BE2C (cell line): ENCODE data around the gene LRRTM3.

ENCODE experiments used
- DNase-seq: peaks from one replicate; pipeline ENCODE4 v3.0.0-alpha.2; 2020
- H3K27me3 ChIP-seq: fragments of 250-450 bp; sonication (Bioruptor Pico); 2 replicates; pipeline ENCODE4 v1.5.1; 2020; ENCODE audit warnings: mild to moderate bottlenecking
- H3K36me3 ChIP-seq: fragments of 250-450 bp; sonication (Bioruptor Pico); 2 replicates; pipeline ENCODE4 v1.5.1; 2020; ENCODE audit warnings: mild to moderate bottlenecking
- H3K4me1 ChIP-seq: fragments of 250-450 bp; sonication (Bioruptor Pico); 2 replicates; pipeline ENCODE4 v1.5.1; 2020
- H3K4me3 ChIP-seq: 2 replicates; pipeline ENCODE4 v1.5.1; 2011; ENCODE audit warnings: low read depth, low read length
- H3K9me3 ChIP-seq: fragments of 250-450 bp; sonication (Bioruptor Pico); 2 replicates; pipeline ENCODE4 v1.5.1; 2020
- TF ChIP-seq, protein P1 (sequence below): IDR thresholded peaks from 2 replicates; pipeline ENCODE4 v1.5.1; 2012; ENCODE audit warnings: mild to moderate bottlenecking, low read depth, low read length

The LRRTM3 gene

GRCh38 chr10:67036808-67037207 lies 111.0 kb downstream of the LRRTM3 start:
- Histone ChIP-seq H3K9me3 (no peaks in the 10 kb centered on the region), H3K36me3 (no peaks in the 10 kb centered on the region), H3K4me1 (no peaks in the 10 kb centered on the region), H3K27me3 (no peaks in the 10 kb centered on the region), H3K4me3 (no peak overlapping the region)
- TF ChIP-seq, protein P1, sequence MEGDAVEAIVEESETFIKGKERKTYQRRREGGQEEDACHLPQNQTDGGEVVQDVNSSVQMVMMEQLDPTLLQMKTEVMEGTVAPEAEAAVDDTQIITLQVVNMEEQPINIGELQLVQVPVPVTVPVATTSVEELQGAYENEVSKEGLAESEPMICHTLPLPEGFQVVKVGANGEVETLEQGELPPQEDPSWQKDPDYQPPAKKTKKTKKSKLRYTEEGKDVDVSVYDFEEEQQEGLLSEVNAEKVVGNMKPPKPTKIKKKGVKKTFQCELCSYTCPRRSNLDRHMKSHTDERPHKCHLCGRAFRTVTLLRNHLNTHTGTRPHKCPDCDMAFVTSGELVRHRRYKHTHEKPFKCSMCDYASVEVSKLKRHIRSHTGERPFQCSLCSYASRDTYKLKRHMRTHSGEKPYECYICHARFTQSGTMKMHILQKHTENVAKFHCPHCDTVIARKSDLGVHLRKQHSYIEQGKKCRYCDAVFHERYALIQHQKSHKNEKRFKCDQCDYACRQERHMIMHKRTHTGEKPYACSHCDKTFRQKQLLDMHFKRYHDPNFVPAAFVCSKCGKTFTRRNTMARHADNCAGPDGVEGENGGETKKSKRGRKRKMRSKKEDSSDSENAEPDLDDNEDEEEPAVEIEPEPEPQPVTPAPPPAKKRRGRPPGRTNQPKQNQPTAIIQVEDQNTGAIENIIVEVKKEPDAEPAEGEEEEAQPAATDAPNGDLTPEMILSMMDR = no peak
- no peak for DNase-seq

- TF ChIP-seq, protein P1 = no peak
Measured at GRCh38 chr10:67043041-67043440, 117.2 kb downstream of the LRRTM3 start.

DNA sequence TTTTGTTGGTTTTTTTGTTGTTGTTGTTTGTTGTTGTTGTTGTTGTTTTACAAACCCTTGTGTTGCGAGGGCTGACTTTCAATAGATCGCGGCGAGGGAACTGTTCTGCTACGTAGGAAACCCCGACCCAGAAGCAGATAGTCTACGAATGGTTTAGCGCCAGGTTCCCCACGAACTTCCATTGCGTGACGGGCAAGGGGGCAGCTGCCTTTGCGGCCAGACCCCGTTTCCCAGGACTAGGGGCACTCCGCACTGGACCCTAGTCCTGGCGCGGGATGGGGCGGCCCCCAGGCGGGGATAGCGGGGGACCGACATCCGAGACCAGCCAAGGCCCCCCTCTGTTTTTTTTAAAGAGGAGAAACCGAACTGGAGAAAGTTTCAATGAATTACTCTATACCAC lies 119.6 kb downstream of the LRRTM3 start:
- TF ChIP-seq, protein P1 = no peak
- no peaks in the 10 kb centered on the region for H3K9me3 ChIP-seq
- H3K4me3 ChIP-seq = no peak overlapping the region
- H3K36me3 ChIP-seq = no peaks in the 10 kb centered on the region
- DNase-seq = no peak
- no peaks in the 10 kb centered on the region for H3K4me1 ChIP-seq
- H3K27me3 ChIP-seq = no peaks in the 10 kb centered on the region; the same call in 1 of the 2 replicates

More at GRCh38 chr10:67043041-67043440, 117.2 kb downstream of the LRRTM3 start:
- no peaks in the 10 kb centered on the region for H3K36me3 ChIP-seq
- H3K4me1 ChIP-seq = no peaks in the 10 kb centered on the region
- no peak for DNase-seq
- H3K27me3 ChIP-seq = no peaks in the 10 kb centered on the region; the same call in 1 of the 2 replicates
- no peak overlapping the region for H3K4me3 ChIP-seq
- H3K9me3 ChIP-seq = no peaks in the 10 kb centered on the region

DNA sequence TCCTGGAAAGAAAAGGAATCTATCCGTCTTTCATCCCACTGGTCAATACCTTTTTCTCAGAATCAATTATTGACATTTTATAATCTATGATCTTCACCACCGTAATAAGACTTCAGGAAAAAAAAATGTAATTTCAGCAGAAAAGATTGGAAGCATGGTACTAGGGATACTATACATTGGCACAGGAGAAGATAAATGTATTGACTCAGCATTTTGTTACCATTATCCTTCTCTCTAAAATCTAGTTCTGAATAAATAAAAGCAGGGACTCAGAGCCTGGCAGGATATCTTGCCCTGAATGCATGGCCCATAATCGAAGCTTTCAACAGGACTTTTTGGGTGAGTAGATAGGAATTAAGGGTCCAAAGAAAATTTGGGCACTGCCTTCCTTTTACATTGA lies 120.7 kb downstream of the LRRTM3 start:
- H3K27me3 ChIP-seq = no peaks in the 10 kb centered on the region; the same call in 1 of the 2 replicates
- H3K9me3 ChIP-seq = no peaks in the 10 kb centered on the region
- no peaks in the 10 kb centered on the region for H3K4me1 ChIP-seq
- TF ChIP-seq, protein P1 = no peak
- H3K4me3 ChIP-seq = no peak overlapping the region
- DNase-seq = no peak
- no peaks in the 10 kb centered on the region for H3K36me3 ChIP-seq

- no peak overlapping the region for H3K4me3 ChIP-seq
- no peak for DNase-seq
- H3K36me3 ChIP-seq = no peaks in the 10 kb centered on the region
- H3K4me1 ChIP-seq = no peaks in the 10 kb centered on the region
- TF ChIP-seq, protein P1 = no peak
- no peaks in the 10 kb centered on the region; the same call in 1 of the 2 replicates for H3K27me3 ChIP-seq
- no peaks in the 10 kb centered on the region for H3K9me3 ChIP-seq
Measured at GRCh38 chr10:67049988-67050387, 124.2 kb downstream of the LRRTM3 start.

DNA sequence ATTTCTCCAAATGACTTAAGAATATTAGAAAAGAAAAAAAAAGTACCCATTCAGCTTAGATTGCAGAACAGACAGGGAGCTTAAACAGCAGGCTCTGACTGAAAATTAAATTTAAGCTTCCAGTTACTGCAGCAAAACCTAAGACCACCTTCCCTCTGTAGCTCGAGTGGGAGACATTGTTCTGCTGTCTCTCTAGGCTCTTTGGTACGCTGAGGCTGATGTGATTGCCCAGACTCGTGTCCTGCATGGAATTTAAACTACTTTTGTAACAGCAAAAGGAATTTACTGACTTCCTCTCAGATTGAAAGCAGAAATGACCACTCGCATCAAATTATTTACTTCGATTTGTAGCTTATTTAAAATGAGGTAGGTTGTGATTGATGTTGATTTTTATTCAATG lies 124.6 kb downstream of the LRRTM3 start:
- no peak for DNase-seq
- TF ChIP-seq, protein P1 = no peak

More for the DNA sequence above, 124.6 kb downstream of the LRRTM3 start:
- Histone ChIP-seq H3K27me3 (no peaks in the 10 kb centered on the region; the same call in 1 of the 2 replicates), H3K36me3 (no peaks in the 10 kb centered on the region), H3K4me1 (no peaks in the 10 kb centered on the region), H3K9me3 (no peaks in the 10 kb centered on the region), H3K4me3 (no peak overlapping the region)
